ENCODE data around the gene ACP7.

DNA sequence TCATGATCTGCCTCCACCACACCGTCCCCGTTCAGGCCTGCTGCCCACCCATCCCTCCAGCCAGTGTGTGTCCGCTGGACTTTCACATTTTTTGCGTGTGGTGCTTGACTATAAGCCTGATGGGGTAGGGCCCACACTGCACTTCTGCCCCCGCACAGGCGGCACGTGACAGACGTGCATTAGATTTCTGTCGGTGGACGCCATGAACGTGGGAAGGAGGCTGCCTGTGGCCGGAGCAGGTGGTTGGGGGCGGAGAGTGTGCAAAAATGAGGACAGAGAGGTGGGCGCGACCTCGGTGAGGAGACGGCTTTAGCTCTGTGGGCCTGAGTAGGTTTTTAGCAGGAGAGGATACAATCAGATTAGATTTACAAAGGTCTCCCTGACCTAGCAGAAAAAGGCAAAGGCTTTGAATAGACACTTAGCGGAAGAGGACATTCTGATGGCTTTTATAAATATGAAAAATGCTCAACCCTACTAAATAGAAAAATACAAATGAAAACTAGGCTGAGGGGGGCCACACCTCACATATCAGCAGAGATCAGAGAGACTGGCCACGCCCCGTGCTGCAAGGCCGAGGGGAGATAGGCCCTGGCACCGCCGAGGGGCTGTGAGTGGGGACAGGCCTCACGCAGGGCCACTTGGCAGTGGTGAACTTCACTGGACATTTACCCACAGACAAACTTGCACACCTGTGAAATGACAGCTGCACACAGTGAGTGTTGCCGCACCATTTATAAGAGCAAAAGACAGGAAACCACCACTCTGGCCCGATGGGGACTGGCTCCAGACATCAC lies 66.8 kb downstream of the ACP7 start:
- TF ChIP-seq, protein P1, sequence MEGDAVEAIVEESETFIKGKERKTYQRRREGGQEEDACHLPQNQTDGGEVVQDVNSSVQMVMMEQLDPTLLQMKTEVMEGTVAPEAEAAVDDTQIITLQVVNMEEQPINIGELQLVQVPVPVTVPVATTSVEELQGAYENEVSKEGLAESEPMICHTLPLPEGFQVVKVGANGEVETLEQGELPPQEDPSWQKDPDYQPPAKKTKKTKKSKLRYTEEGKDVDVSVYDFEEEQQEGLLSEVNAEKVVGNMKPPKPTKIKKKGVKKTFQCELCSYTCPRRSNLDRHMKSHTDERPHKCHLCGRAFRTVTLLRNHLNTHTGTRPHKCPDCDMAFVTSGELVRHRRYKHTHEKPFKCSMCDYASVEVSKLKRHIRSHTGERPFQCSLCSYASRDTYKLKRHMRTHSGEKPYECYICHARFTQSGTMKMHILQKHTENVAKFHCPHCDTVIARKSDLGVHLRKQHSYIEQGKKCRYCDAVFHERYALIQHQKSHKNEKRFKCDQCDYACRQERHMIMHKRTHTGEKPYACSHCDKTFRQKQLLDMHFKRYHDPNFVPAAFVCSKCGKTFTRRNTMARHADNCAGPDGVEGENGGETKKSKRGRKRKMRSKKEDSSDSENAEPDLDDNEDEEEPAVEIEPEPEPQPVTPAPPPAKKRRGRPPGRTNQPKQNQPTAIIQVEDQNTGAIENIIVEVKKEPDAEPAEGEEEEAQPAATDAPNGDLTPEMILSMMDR (conservative IDR thresholded peaks at IDR 0.05 in 1 of 2, IDR thresholded peaks at IDR 0.05 in 1 of 2; ENCODE audit: low read depth in 1 of 2, low read length in 2 of 2) = no peak
- TF ChIP-seq EZH2 (IDR thresholded peaks at IDR 0.05; ENCODE audit: low read length, missing control alignments) = no peak

Data from fibroblast of lung (primary cell).